Trophoblast cell (in vitro differentiated cells and primary cell): ENCODE data around the gene DEDD2.

ENCODE experiments used
- DNase-seq, 2 donors: peaks; one replicate each; pipeline ENCODE4 v3.0.0-alpha.2; 2016
- H2AFZ ChIP-seq: 2 replicates; pipeline ENCODE4 v1.6.1; 2013; ENCODE audit warnings: low read length, moderate library complexity, mild to moderate bottlenecking; ENCODE audit not compliant: insufficient read depth, poor library complexity
- H2AK5ac ChIP-seq: 2 replicates; pipeline ENCODE4 v1.6.1; 2013; ENCODE audit warnings: mild to moderate bottlenecking, low read length
- H2BK120ac ChIP-seq: 2 replicates; pipeline ENCODE4 v1.6.1; 2013; ENCODE audit warnings: low read length, mild to moderate bottlenecking, moderate library complexity; ENCODE audit not compliant: insufficient read depth, poor library complexity
- H2BK12ac ChIP-seq: 2 replicates; pipeline ENCODE4 v1.6.1; 2013; ENCODE audit warnings: mild to moderate bottlenecking, low read length, moderate library complexity
- H2BK5ac ChIP-seq: 2 replicates; pipeline ENCODE4 v1.6.1; 2013; ENCODE audit warnings: low read length, low read depth, moderate library complexity, mild to moderate bottlenecking; ENCODE audit not compliant: poor library complexity
- H3K14ac ChIP-seq: 2 replicates; pipeline ENCODE4 v1.6.1; 2013; ENCODE audit warnings: mild to moderate bottlenecking, low read length
- H3K18ac ChIP-seq: 2 replicates; pipeline ENCODE4 v1.6.1; 2013; ENCODE audit warnings: mild to moderate bottlenecking, low read length
- H3K23ac ChIP-seq: 2 replicates; pipeline ENCODE4 v1.6.1; 2013; ENCODE audit warnings: low read length
- H3K27ac ChIP-seq: 2 replicates; pipeline ENCODE4 v1.5.1; 2013; ENCODE audit warnings: low read depth, mild to moderate bottlenecking, inconsistent platforms, low read length, moderate library complexity
- H3K27me3 ChIP-seq: 2 replicates; pipeline ENCODE4 v1.6.1; 2013; ENCODE audit warnings: inconsistent platforms, mild to moderate bottlenecking, low read length, moderate library complexity; ENCODE audit not compliant: insufficient read depth
- H3K36me3 ChIP-seq, 2 experiments: 1 replicate in 1 of 2; 2 replicates in 1 of 2; pipeline ENCODE4 v1.6.1; 2013; ENCODE audit warnings: low read length in 2 of 2, mild to moderate bottlenecking in 2 of 2, moderate library complexity in 1 of 2; ENCODE audit not compliant: insufficient read depth in 2 of 2, control insufficient read depth in 1 of 2
- H3K4ac ChIP-seq: 2 replicates; pipeline ENCODE4 v1.6.1; 2013; ENCODE audit warnings: low read depth, mild to moderate bottlenecking, low read length, moderate library complexity
- H3K4me1 ChIP-seq, 2 experiments: 1 replicate in 1 of 2; 2 replicates in 1 of 2; pipeline ENCODE4 v1.6.1; 2013; ENCODE audit warnings: low read length in 2 of 2, mild to moderate bottlenecking in 2 of 2, moderate library complexity in 1 of 2; ENCODE audit not compliant: insufficient read depth in 2 of 2, control insufficient read depth in 1 of 2
- H3K4me2 ChIP-seq: 2 replicates; pipeline ENCODE4 v1.6.1; 2013; ENCODE audit warnings: inconsistent platforms, mild to moderate bottlenecking, low read length, moderate library complexity
- H3K4me3 ChIP-seq: 2 replicates; pipeline ENCODE4 v1.5.1; 2013; ENCODE audit warnings: mild to moderate bottlenecking, low read depth, low read length, inconsistent platforms
- H3K79me1 ChIP-seq: one replicate; pipeline ENCODE4 v1.6.1; 2013; ENCODE audit warnings: low read length
- H3K79me2 ChIP-seq: 2 replicates; pipeline ENCODE4 v1.6.1; 2013; ENCODE audit warnings: low read length, mild to moderate bottlenecking; ENCODE audit not compliant: control insufficient read depth, insufficient read depth, poor library complexity
- H3K9ac ChIP-seq: 2 replicates; pipeline ENCODE4 v1.6.1; 2013; ENCODE audit warnings: mild to moderate bottlenecking, low read length
- H3K9me3 ChIP-seq: 2 replicates; pipeline ENCODE4 v1.6.1; 2013; ENCODE audit warnings: low read depth, mild to moderate bottlenecking, control low read depth, inconsistent platforms, low read length; ENCODE audit not compliant: insufficient read depth
- H4K12ac ChIP-seq: 2 replicates; pipeline ENCODE4 v1.6.1; 2013; ENCODE audit warnings: low read depth, mild to moderate bottlenecking, low read length, moderate library complexity
- H4K8ac ChIP-seq: 2 replicates; pipeline ENCODE4 v1.6.1; 2013; ENCODE audit warnings: low read depth, mild to moderate bottlenecking, low read length, moderate library complexity
- H4K91ac ChIP-seq: one replicate; pipeline ENCODE4 v1.6.1; 2013; ENCODE audit warnings: low read depth, mild to moderate bottlenecking, low read length, moderate library complexity
- WGBS: extraction: QIAGEN DNeasy Blood & Tissue Kit; methylation state at CpG from one replicate; pipeline ENCODE4 v1.1.7; 2013; ENCODE audit warnings: missing lambda C conversion rate; ENCODE audit not compliant: insufficient read length, insufficient coverage; ENCODE audit errors: extremely low coverage; 5-methylcytosine and 5-hydroxymethylcytosine counted together

Gene DEDD2

GRCh38 chr19:42168206-42168605 lies 49.3 kb downstream of the DEDD2 start:
- Histone ChIP-seq H3K23ac (no peak overlapping the region), H2BK12ac (no peak overlapping the region), H3K14ac (no peak overlapping the region), H4K8ac (no peak overlapping the region), H4K12ac (no peak overlapping the region), H3K4me2 (no peak overlapping the region), H2AK5ac (no peak overlapping the region), H3K18ac (no peak overlapping the region), H3K4me1 (no peaks in the 10 kb centered on the region), H3K79me1 (no peaks in the 10 kb centered on the region), H2AFZ (no peak overlapping the region), H3K9ac (no peak overlapping the region), H3K27ac (no peak overlapping the region), H3K4me3 (no peak overlapping the region), H3K9me3 (peaks cover 2% of the 10 kb centered on the region), H2BK120ac (no peak overlapping the region), H3K79me2 (no peaks in the 10 kb centered on the region), H3K36me3 (no peaks in the 10 kb centered on the region), H3K4ac (no peak overlapping the region), H4K91ac (no peak overlapping the region), H2BK5ac (no peak overlapping the region), H3K27me3 (no peaks in the 10 kb centered on the region)
- WGBS, result no CpG with 5 or more reads among the region's 3 CpGs
- DNase-seq, result no peak

DNA sequence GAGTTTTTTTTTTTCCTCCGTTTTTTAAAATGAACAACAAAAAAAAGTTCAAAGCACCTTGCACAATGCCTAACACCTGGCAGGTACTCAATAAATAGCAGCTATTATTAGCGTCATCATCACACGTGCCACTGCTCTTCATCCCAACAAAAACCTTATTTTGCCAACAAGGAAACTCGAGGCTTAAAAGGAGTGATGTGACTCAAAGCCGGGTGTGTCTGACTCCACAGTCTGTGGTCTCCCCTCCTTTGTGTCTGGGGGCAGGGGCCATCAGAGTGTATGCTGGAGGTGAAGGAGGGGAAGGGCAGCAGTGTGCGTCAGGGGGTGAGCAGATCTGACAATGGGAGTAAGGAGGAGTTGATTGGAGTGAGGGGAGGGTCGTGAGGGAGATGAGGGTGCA lies 51.2 kb downstream of the DEDD2 start:
- WGBS, result 100% methylated on average over 1 of the region's 7 CpGs
- Histone ChIP-seq H3K27ac (no peak overlapping the region), H2BK5ac (no peak overlapping the region), H3K4me1 (no peaks in the 10 kb centered on the region), H3K79me2 (no peaks in the 10 kb centered on the region), H4K91ac (no peak overlapping the region), H2BK120ac (no peak overlapping the region), H3K14ac (no peak overlapping the region), H2BK12ac (no peak overlapping the region), H3K36me3 (no peaks in the 10 kb centered on the region), H3K18ac (no peak overlapping the region), H2AFZ (no peak overlapping the region), H3K79me1 (no peaks in the 10 kb centered on the region), H4K8ac (no peak overlapping the region), H3K9ac (no peak overlapping the region), H2AK5ac (no peak overlapping the region), H3K4ac (no peak overlapping the region), H3K4me3 (no peak overlapping the region), H3K9me3 (peaks cover 2% of the 10 kb centered on the region), H3K27me3 (no peaks in the 10 kb centered on the region), H3K4me2 (no peak overlapping the region), H3K23ac (no peak overlapping the region), H4K12ac (no peak overlapping the region)
- DNase-seq, result no peak

GRCh38 chr19:42165146-42165545 lies 52.3 kb downstream of the DEDD2 start:
- Histone ChIP-seq H4K91ac (no peak overlapping the region), H3K27ac (no peak overlapping the region), H3K18ac (no peak overlapping the region), H3K14ac (no peak overlapping the region), H2BK12ac (no peak overlapping the region), H3K23ac (no peak overlapping the region), H4K8ac (no peak overlapping the region), H3K4me2 (no peak overlapping the region), H3K27me3 (no peaks in the 10 kb centered on the region), H3K4me1 (no peaks in the 10 kb centered on the region), H2AFZ (no peak overlapping the region), H3K79me1 (no peaks in the 10 kb centered on the region), H4K12ac (no peak overlapping the region), H3K9me3 (peaks cover 2% of the 10 kb centered on the region), H2AK5ac (no peak overlapping the region), H3K79me2 (no peaks in the 10 kb centered on the region), H3K4ac (no peak overlapping the region), H2BK5ac (no peak overlapping the region), H3K36me3 (no peaks in the 10 kb centered on the region), H3K4me3 (no peak overlapping the region), H2BK120ac (no peak overlapping the region), H3K9ac (no peak overlapping the region)
- DNase-seq, result no peak
- WGBS, result no CpG with 5 or more reads among the region's 2 CpGs

GRCh38 chr19:42161616-42162263 lies 55.7 kb downstream of the DEDD2 start:
- no peak overlapping the region for H3K9ac ChIP-seq
- H3K4me2 ChIP-seq, result no peak overlapping the region
- H4K8ac ChIP-seq, result no peak overlapping the region
- no peaks in the 10 kb centered on the region for H3K36me3 ChIP-seq
- H2AK5ac ChIP-seq, result no peak overlapping the region
- H2BK5ac ChIP-seq, result no peak overlapping the region
- H4K12ac ChIP-seq, result no peak overlapping the region
- no peaks in the 10 kb centered on the region for H3K79me1 ChIP-seq
- no peak overlapping the region for H3K4ac ChIP-seq
- no peak overlapping the region for H3K23ac ChIP-seq
- H3K18ac ChIP-seq, result no peak overlapping the region
- H4K91ac ChIP-seq, result no peak overlapping the region
- H2BK12ac ChIP-seq, result no peak overlapping the region
- no peak for DNase-seq
- no peaks in the 10 kb centered on the region for H3K4me1 ChIP-seq
- no peak overlapping the region for H3K27ac ChIP-seq
- H3K27me3 ChIP-seq, result no peaks in the 10 kb centered on the region
- no peak overlapping the region for H3K4me3 ChIP-seq
- no peak overlapping the region for H2AFZ ChIP-seq
- no CpG with 5 or more reads among the region's 21 CpGs for WGBS
- H2BK120ac ChIP-seq, result no peak overlapping the region
- H3K14ac ChIP-seq, result no peak overlapping the region
- H3K9me3 ChIP-seq, result no peaks in the 10 kb centered on the region
- no peaks in the 10 kb centered on the region for H3K79me2 ChIP-seq
